Measurements from ENCODE around the gene BMF. TPM values are rescaled to one million over a fixed set of nuclear protein-coding genes. Genes with fewer than 3 reads are reported as not detected.

The BMF gene
- total and polyA plus RNA-seq, 7 donors, result 0.65 to 7.2 (median 3.4) TPM

- DNase-seq, result no peak
- Histone ChIP-seq H3K27me3 (ENCODE audit: insufficient read depth in 3 of 3, low read length in 2 of 3) (no peaks in the 10 kb centered on the region), H3K9me3 (no peaks in the 10 kb centered on the region), H3K4me3 (no peak overlapping the region), H3K4me1 (peaks cover 25% of the 10 kb centered on the region), H3K27ac (peak overlapping the region; percentile 94), H3K36me3 (ENCODE audit: insufficient read depth in 1 of 2, low read depth in 1 of 2) (peaks cover 5 to 24% of the 10 kb centered on the region in 2 donors)
- no peak for TF ChIP-seq CTCF (IDR thresholded peaks at IDR 0.05)
- no peak for ATAC-seq
- intact Hi-C loops (cut with DNase I), result loop anchor here (5.0 to 10.0 kb wide), 3 partner anchors 122 to 394 kb away; partner anchors contain the start of gene BUB1B (in 2 of the 2)
- WGBS, 3 donors, result 64 to 74% (median 70%) methylated on average over 3 of the region's 3 CpGs
These were observed 67.9 kb downstream of the BMF start for GRCh38 chr15:40040770-40041169.

GRCh38 chr15:40040293-40040635, 68.4 kb downstream of the BMF start:
- H3K4me3 ChIP-seq, result peak overlapping the region; percentile 80
- H3K4me1 ChIP-seq, result peaks cover 19% of the 10 kb centered on the region
- 63 to 73% (median 67%) methylated on average over 6 of the region's 6 CpGs for WGBS, 3 donors

DNA sequence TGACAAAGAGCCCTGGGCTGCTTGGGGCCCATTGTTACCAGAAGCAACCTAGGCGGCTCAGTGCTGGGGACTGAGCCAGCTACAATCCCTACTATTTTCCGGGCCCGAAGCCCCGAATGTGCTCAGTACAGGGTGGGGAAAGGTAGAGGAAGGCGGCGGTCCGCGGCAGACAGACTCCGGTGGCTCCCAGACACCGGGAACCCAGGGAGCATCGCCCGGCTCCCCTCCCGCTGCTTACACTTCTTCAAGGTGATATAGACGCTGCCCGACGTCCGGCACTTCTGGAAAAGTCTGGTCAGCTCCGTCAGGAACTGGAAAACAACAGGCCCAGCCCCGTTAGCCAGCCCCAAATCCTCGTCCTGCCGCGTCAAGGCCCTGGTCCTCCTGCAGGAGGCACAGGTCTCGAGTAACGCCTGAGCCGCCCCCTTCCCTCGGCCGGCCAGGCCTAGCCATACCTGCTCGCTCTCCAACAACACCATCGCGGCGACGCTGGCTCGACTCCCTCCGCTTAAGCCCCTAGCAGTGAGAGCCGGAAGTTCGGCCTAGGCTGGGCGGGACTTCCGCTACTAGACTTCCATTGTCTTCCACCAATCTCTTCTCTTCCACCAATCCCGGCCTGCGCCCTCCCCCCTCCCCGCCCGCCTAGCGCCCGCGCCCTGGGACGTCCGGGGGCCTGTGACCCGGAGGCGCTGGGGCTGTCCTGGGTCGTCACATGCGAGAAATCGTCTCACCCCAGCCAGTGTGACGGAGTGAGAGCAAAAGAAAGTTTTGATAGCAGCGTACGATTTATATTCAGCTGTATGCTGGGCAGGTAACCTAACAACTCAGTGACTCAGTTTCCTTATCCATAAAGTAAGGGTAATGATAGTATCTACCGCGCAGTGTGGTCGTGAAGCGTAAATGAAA, 69.8 kb downstream of the BMF start, which contains the start of gene SRP14:
Gene SRP14 (minus strand): TSS at position 544 of the 906 bp plus-strand sequence. CDS start 65 bp downstream, at position 479.
- Histone ChIP-seq H3K27ac (peak within 1 kb of the TSS; percentile 94), H3K9me3 (no peaks in the 10 kb centered on the region), H3K36me3 (ENCODE audit: insufficient read depth in 1 of 2, low read depth in 1 of 2) (peaks cover 9 to 42% of the 10 kb centered on the region in 2 donors), H3K27me3 (ENCODE audit: insufficient read depth in 3 of 3, low read length in 2 of 3) (no peaks in the 10 kb centered on the region), H3K4me3 (peak within 1 kb of the TSS; percentile 80), H3K4me1 (peaks cover 14% of the 10 kb centered on the region)
- intact Hi-C loops (cut with DNase I), result loop anchor here in 1 of 2 donors (10.0 kb wide), 1 partner anchor 254 kb away; the partner anchor contains the start of gene FSIP1
- whole genome bisulfite sequencing, 3 donors, result 0 to 1% (median 0%) methylated on average over 53 to 59 of the region's 59 CpGs
- TF ChIP-seq CTCF (IDR thresholded peaks at IDR 0.05), result no peak
- ATAC-seq (peak; percentile 96 to 97 (median 96)), DNase-seq (peak; percentile 97 to 98)

More at GRCh38 chr15:40040293-40040635, 68.4 kb downstream of the BMF start:
- no peak for TF ChIP-seq CTCF (IDR thresholded peaks at IDR 0.05)
- no peak for DNase-seq
- no peak for ATAC-seq
- intact Hi-C loops (cut with DNase I), result loop anchor here (5.0 to 10.0 kb wide), 3 partner anchors 122 to 395 kb away; partner anchors contain the start of gene BUB1B (in 2 of the 2)
- peak overlapping the region; percentile 94 for H3K27ac ChIP-seq
- H3K9me3 ChIP-seq, result no peaks in the 10 kb centered on the region
- peaks cover 5 to 29% of the 10 kb centered on the region in 2 donors for H3K36me3 ChIP-seq (ENCODE audit: insufficient read depth in 1 of 2, low read depth in 1 of 2)
- H3K27me3 ChIP-seq (ENCODE audit: insufficient read depth in 3 of 3, low read length in 2 of 3), result no peaks in the 10 kb centered on the region

- H3K27me3 ChIP-seq (ENCODE audit: insufficient read depth in 3 of 3, low read length in 2 of 3), result no peaks in the 10 kb centered on the region
- TF ChIP-seq CTCF (IDR thresholded peaks at IDR 0.05), result no peak
- no peaks in the 10 kb centered on the region for H3K9me3 ChIP-seq
- peaks cover 14% of the 10 kb centered on the region for H3K4me1 ChIP-seq
- peaks cover 9 to 49% of the 10 kb centered on the region in 2 donors for H3K36me3 ChIP-seq (ENCODE audit: insufficient read depth in 1 of 2, low read depth in 1 of 2)
- ATAC-seq (peak in 1 of 4 donors; percentile 15), DNase-seq (no peak)
- H3K27ac ChIP-seq, result peak overlapping the region; percentile 94
- peak overlapping the region; percentile 80 for H3K4me3 ChIP-seq
- intact Hi-C loops (cut with DNase I), result loop anchor here in 1 of 2 donors (10.0 kb wide), 1 partner anchor 253 kb away; the partner anchor contains the start of gene FSIP1
- WGBS, 3 donors, result 0 to 2% (median 1%) methylated on average over 18 of the region's 18 CpGs
These were observed 70.4 kb downstream of the BMF start for GRCh38 chr15:40038275-40038637.

Other genes with a start within 250 kb of the BMF start
- 1 to 10 TPM in 2 of 4 donors, under 1 TPM in 2; 0.36 to 1.3 (median 0.92) TPM for gene GPR176, start 188.6 kb downstream of the BMF start, total RNA-seq
- under 1 TPM; 0.30 to 0.90 (median 0.64) TPM for gene GPR176, start 188.6 kb downstream of the BMF start, polyA plus RNA-seq
- 10 to 100 TPM; 15.8 to 26.9 (median 18.4) TPM for gene EIF2AK4, start 174.8 kb downstream of the BMF start, total RNA-seq
- gene EIF2AK4, start 174.8 kb downstream of the BMF start, polyA plus RNA-seq, result 10 to 100 TPM; 18.1 to 26.5 (median 24.2) TPM
- 100 to 1,000 TPM; 134 to 170 (median 153) TPM for gene SRP14, start 69.7 kb downstream of the BMF start, total RNA-seq
- 100 to 1,000 TPM; 279 to 288 (median 280) TPM for gene SRP14, start 69.7 kb downstream of the BMF start, polyA plus RNA-seq
- 1 to 10 TPM in 1 of 4 donors, under 1 TPM in 1, not detected in 2; 0.71 to 1.0 TPM for gene BUB1B, start 52.2 kb upstream of the BMF start, total RNA-seq
- under 1 TPM in 2 of 3 donors, not detected in 1; 0.10 to 0.42 TPM for gene BUB1B, start 52.2 kb upstream of the BMF start, polyA plus RNA-seq
- 1 to 10 TPM in 2 of 4 donors, under 1 TPM in 2; 0.44 to 3.0 (median 1.2) TPM for gene PAK6, start 130.2 kb upstream of the BMF start, total RNA-seq
- gene PAK6, start 130.2 kb upstream of the BMF start, polyA plus RNA-seq, result 1 to 10 TPM in 1 of 3 donors, under 1 TPM in 2; 0.03 to 1.1 (median 0.47) TPM
- not detected for gene ANKRD63, start 174.2 kb upstream of the BMF start, total RNA-seq
- not detected for gene ANKRD63, start 174.2 kb upstream of the BMF start, polyA plus RNA-seq
- gene PLCB2, start 199.1 kb upstream of the BMF start, total RNA-seq, result 1 to 10 TPM; 1.7 to 4.6 (median 3.5) TPM
- 1 to 10 TPM in 2 of 3 donors, under 1 TPM in 1; 0.73 to 2.0 (median 1.6) TPM for gene PLCB2, start 199.1 kb upstream of the BMF start, polyA plus RNA-seq
- 10 to 100 TPM; 22.3 to 32.4 (median 28.9) TPM for gene INAFM2, start 214.8 kb upstream of the BMF start, total RNA-seq
- gene INAFM2, start 214.8 kb upstream of the BMF start, polyA plus RNA-seq, result 10 to 100 TPM in 1 of 3 donors, 1 to 10 TPM in 2; 5.8 to 14.5 (median 7.9) TPM
- gene CCDC9B, start 232.1 kb upstream of the BMF start, total RNA-seq, result 100 to 1,000 TPM in 3 of 4 donors, 10 to 100 TPM in 1; 87.0 to 161 (median 129) TPM
- gene CCDC9B, start 232.1 kb upstream of the BMF start, polyA plus RNA-seq, result 10 to 100 TPM; 14.5 to 50.5 (median 23.2) TPM
- not detected for gene PHGR1, start 242.2 kb upstream of the BMF start, total RNA-seq
- 1 to 10 TPM in 2 of 3 donors, under 1 TPM in 1; 0.49 to 4.8 (median 1.4) TPM for gene PHGR1, start 242.2 kb upstream of the BMF start, polyA plus RNA-seq
- 1 to 10 TPM in 1 of 4 donors, under 1 TPM in 3; 0.05 to 2.4 (median 0.72) TPM for gene DISP2, start 249.3 kb upstream of the BMF start, total RNA-seq
- gene DISP2, start 249.3 kb upstream of the BMF start, polyA plus RNA-seq, result under 1 TPM; 0.42 to 0.79 (median 0.52) TPM

Data from psoas muscle (tissue), 8 donors.